ENCODE measurements around the gene CACNB1.

Gene CACNB1

DNA sequence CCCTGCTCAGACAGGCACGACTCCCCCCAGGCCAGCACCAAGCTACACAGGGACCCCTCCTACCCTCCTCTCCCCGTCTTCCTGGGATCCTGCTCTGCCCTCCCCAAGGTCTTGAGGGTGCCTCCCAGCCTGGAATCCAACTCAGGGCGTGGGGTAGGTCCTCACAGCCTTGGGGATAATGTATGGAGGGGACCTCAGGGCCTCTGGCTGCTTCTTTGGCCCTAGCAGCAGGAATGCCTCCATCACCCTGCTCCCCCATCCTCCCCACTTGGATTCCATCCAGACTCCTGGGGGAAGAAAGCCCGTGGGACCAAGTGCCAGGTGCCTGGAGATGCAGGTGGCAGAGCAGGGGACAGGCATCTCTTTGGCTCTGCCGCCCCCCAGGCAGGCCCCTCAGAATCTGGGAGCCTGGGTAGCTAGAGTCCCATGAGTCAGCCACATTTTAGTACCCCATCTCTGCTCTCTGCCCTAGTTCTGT lies 39.0 kb upstream of the CACNB1 start:
- TF ChIP-seq, protein P1, sequence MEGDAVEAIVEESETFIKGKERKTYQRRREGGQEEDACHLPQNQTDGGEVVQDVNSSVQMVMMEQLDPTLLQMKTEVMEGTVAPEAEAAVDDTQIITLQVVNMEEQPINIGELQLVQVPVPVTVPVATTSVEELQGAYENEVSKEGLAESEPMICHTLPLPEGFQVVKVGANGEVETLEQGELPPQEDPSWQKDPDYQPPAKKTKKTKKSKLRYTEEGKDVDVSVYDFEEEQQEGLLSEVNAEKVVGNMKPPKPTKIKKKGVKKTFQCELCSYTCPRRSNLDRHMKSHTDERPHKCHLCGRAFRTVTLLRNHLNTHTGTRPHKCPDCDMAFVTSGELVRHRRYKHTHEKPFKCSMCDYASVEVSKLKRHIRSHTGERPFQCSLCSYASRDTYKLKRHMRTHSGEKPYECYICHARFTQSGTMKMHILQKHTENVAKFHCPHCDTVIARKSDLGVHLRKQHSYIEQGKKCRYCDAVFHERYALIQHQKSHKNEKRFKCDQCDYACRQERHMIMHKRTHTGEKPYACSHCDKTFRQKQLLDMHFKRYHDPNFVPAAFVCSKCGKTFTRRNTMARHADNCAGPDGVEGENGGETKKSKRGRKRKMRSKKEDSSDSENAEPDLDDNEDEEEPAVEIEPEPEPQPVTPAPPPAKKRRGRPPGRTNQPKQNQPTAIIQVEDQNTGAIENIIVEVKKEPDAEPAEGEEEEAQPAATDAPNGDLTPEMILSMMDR (IDR thresholded peaks at IDR 0.05), result no peak
- H3K36me3 ChIP-seq, result no peaks in the 10 kb centered on the region
- H3K9me3 ChIP-seq, result no peaks in the 10 kb centered on the region
- peaks cover 48% of the 10 kb centered on the region for H3K27me3 ChIP-seq
- H3K4me1 ChIP-seq (ENCODE audit: control insufficient read depth in 1 of 2, insufficient read depth in 1 of 2, low read depth in 1 of 2, low read length in 1 of 2), result no peaks in the 10 kb centered on the region
- H3K27ac ChIP-seq, result no peak overlapping the region
- H3K4me3 ChIP-seq (ENCODE audit: low read depth in 1 of 2, low read length in 1 of 2), result no peak overlapping the region

- Histone ChIP-seq H3K4me1 (ENCODE audit: control insufficient read depth in 1 of 2, insufficient read depth in 1 of 2, low read depth in 1 of 2, low read length in 1 of 2) (no peaks in the 10 kb centered on the region), H3K27ac (no peak overlapping the region), H3K27me3 (peaks cover 55% of the 10 kb centered on the region), H3K9me3 (no peaks in the 10 kb centered on the region), H3K36me3 (no peaks in the 10 kb centered on the region), H3K4me3 (ENCODE audit: low read depth in 1 of 2, low read length in 1 of 2) (no peak overlapping the region)
- TF ChIP-seq, protein P1 (IDR thresholded peaks at IDR 0.05), result no peak
Measured at GRCh38 chr17:39235555-39236449, 38.3 kb upstream of the CACNB1 start.

GRCh38 chr17:39231591-39232551 lies 34.4 kb upstream of the CACNB1 start:
- TF ChIP-seq, protein P1 (IDR thresholded peaks at IDR 0.05), result no peak
- Histone ChIP-seq H3K4me3 (ENCODE audit: low read depth in 1 of 2, low read length in 1 of 2) (no peak overlapping the region), H3K27me3 (peaks cover 65% of the 10 kb centered on the region), H3K4me1 (ENCODE audit: control insufficient read depth in 1 of 2, insufficient read depth in 1 of 2, low read depth in 1 of 2, low read length in 1 of 2) (no peaks in the 10 kb centered on the region), H3K27ac (no peak overlapping the region), H3K36me3 (no peaks in the 10 kb centered on the region), H3K9me3 (no peaks in the 10 kb centered on the region)

GRCh38 chr17:39231091-39231561 lies 33.7 kb upstream of the CACNB1 start:
- peaks cover 73% of the 10 kb centered on the region for H3K27me3 ChIP-seq
- no peaks in the 10 kb centered on the region for H3K36me3 ChIP-seq
- no peak overlapping the region for H3K4me3 ChIP-seq (ENCODE audit: low read depth in 1 of 2, low read length in 1 of 2)
- H3K27ac ChIP-seq, result no peak overlapping the region
- H3K4me1 ChIP-seq (ENCODE audit: control insufficient read depth in 1 of 2, insufficient read depth in 1 of 2, low read depth in 1 of 2, low read length in 1 of 2), result no peaks in the 10 kb centered on the region
- TF ChIP-seq, protein P1 (IDR thresholded peaks at IDR 0.05), result no peak
- H3K9me3 ChIP-seq, result no peaks in the 10 kb centered on the region

DNA sequence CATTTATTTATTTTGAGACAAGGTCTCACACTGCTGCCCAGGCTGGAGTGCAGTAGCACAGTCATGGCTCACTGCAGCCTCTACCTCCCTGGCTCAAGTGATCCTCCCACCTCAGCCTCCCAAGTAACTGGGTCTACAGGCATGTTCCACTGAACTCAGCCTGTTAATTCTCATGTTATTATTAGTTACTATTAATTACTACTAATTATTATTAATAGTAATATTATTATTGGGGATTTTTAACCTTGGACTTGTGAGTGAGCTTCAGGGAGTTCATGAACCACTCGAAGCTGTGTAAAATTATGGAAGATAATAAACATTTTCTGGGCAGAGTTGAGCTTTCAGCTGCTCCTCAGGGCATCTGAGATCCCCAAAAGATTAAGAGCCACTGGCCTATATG lies 32.9 kb upstream of the CACNB1 start:
- TF ChIP-seq, protein P1 (IDR thresholded peaks at IDR 0.05), result no peak
- no peaks in the 10 kb centered on the region for H3K36me3 ChIP-seq
- H3K4me3 ChIP-seq (ENCODE audit: low read depth in 1 of 2, low read length in 1 of 2), result no peak overlapping the region
- H3K27me3 ChIP-seq, result peaks cover 80% of the 10 kb centered on the region
- H3K27ac ChIP-seq, result no peak overlapping the region
- H3K4me1 ChIP-seq (ENCODE audit: control insufficient read depth in 1 of 2, insufficient read depth in 1 of 2, low read depth in 1 of 2, low read length in 1 of 2), result peaks cover 0 to 7% of the 10 kb centered on the region in 2 experiments
- H3K9me3 ChIP-seq, result no peaks in the 10 kb centered on the region
